Lung (tissue), 12 donors: ENCODE measurements around the gene PRKCA. TPM values are rescaled to one million over a fixed set of nuclear protein-coding genes. Genes with fewer than 3 reads are reported as not detected.

Source experiments
- ATAC-seq: fragments of 200-7000 bp; cut with Tn5 transposase; one replicate; pipeline ENCODE4 v1.9.1; 2020; ENCODE audit warnings: moderate number of reproducible peaks; ENCODE audit not compliant: insufficient read depth, low FRiP score
- DNase-seq, 3 donors: peaks; one replicate each; pipeline ENCODE4 v3.0.0-alpha.2; 2013 to 2017
- H3K27ac ChIP-seq, 2 donors: one replicate each; pipeline ENCODE4 v1.5.1; 2013; ENCODE audit warnings: mild to moderate bottlenecking in 2 of 2, moderate library complexity in 2 of 2, control low read depth in 1 of 2, inconsistent platforms in 1 of 2, low read depth in 1 of 2, low read length in 1 of 2
- H3K27me3 ChIP-seq, 3 donors: one replicate each; pipeline ENCODE4 v1.5.1; 2013; ENCODE audit warnings: low read length in 2 of 3; ENCODE audit not compliant: control insufficient read depth in 3 of 3, insufficient read depth in 3 of 3
- H3K36me3 ChIP-seq, 4 donors: one replicate each; pipeline ENCODE4 v1.5.1; 2013; ENCODE audit warnings: low read length in 4 of 4, mild to moderate bottlenecking in 1 of 4, moderate library complexity in 1 of 4; ENCODE audit not compliant: control insufficient read depth in 4 of 4, insufficient read depth in 4 of 4
- H3K4me1 ChIP-seq, 5 donors: one replicate each; pipeline ENCODE4 v1.5.1; 2013; ENCODE audit warnings: low read length in 5 of 5, mild to moderate bottlenecking in 2 of 5, moderate library complexity in 1 of 5; ENCODE audit not compliant: control insufficient read depth in 5 of 5, insufficient read depth in 5 of 5
- H3K4me3 ChIP-seq: one replicate; pipeline ENCODE4 v1.5.1; 2013; ENCODE audit warnings: mild to moderate bottlenecking, control low read depth, moderate library complexity
- H3K9ac ChIP-seq, 2 donors: one replicate each; pipeline ENCODE4 v1.5.1; 2013; ENCODE audit warnings: low read length in 2 of 2, control low read depth in 1 of 2; ENCODE audit not compliant: insufficient read depth in 1 of 2
- H3K9me3 ChIP-seq, 4 donors: one replicate each; pipeline ENCODE4 v1.5.1; 2013; ENCODE audit warnings: low read length in 3 of 4, mild to moderate bottlenecking in 1 of 4, moderate library complexity in 1 of 4; ENCODE audit not compliant: control insufficient read depth in 4 of 4, insufficient read depth in 3 of 4
- WGBS, 2 donors: extraction: QIAGEN DNeasy Blood & Tissue Kit; methylation state at CpG; one replicate each; pipeline ENCODE4 v1.1.7; 2013; 5-methylcytosine and 5-hydroxymethylcytosine counted together
- polyA plus RNA-seq, 2 donors: library from polyadenylated mRNA; stranded (reverse); fragments of 200-250 nt; gene quantifications; one replicate each; pipeline ENCODE4 v1.2.1, GENCODE V29; 2013
- total RNA-seq, 2 donors: library from RNA; depleted of rRNA in 1 of 2; stranded (reverse); fragments of >200 nt in 1 of 2; gene quantifications; one replicate each; pipeline ENCODE4 v1.2.1, GENCODE V29; 2014 to 2021
- TF ChIP-seq, protein P1 (sequence below): IDR thresholded peaks from 2 replicates; pipeline ENCODE4 v1.5.1; 2012; ENCODE audit warnings: mild to moderate bottlenecking; ENCODE audit errors: control extremely low read depth, extremely low read depth
- donor health status: control.
- donor health status: control.
- donor health status: Bipolar disorder and iron deficiency.
- donor health status: healthy.
- donor health status: DM: yes; HTN: yes; CAD: no.

The PRKCA gene
- total and polyA plus RNA-seq, 4 donors = 3.4 to 34.8 (median 13.8) TPM

GRCh38 chr17:66480243-66480642 is 177.8 kb downstream of the PRKCA start:
- Histone ChIP-seq H3K4me3 (no peak overlapping the region), H3K4me1 (no peaks in the 10 kb centered on the region), H3K9me3 (no peaks in the 10 kb centered on the region), H3K27ac (no peak overlapping the region), H3K9ac (no peak overlapping the region), H3K27me3 (no peaks in the 10 kb centered on the region), H3K36me3 (no peaks in the 10 kb centered on the region)
- 83 to 87% methylated on average over 5 of the region's 5 CpGs for WGBS, 2 donors
- DNase-seq = no peak
- ATAC-seq = no peak
- TF ChIP-seq, protein P1, sequence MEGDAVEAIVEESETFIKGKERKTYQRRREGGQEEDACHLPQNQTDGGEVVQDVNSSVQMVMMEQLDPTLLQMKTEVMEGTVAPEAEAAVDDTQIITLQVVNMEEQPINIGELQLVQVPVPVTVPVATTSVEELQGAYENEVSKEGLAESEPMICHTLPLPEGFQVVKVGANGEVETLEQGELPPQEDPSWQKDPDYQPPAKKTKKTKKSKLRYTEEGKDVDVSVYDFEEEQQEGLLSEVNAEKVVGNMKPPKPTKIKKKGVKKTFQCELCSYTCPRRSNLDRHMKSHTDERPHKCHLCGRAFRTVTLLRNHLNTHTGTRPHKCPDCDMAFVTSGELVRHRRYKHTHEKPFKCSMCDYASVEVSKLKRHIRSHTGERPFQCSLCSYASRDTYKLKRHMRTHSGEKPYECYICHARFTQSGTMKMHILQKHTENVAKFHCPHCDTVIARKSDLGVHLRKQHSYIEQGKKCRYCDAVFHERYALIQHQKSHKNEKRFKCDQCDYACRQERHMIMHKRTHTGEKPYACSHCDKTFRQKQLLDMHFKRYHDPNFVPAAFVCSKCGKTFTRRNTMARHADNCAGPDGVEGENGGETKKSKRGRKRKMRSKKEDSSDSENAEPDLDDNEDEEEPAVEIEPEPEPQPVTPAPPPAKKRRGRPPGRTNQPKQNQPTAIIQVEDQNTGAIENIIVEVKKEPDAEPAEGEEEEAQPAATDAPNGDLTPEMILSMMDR = no peak

GRCh38 chr17:66480802-66481201 is 178.4 kb downstream of the PRKCA start:
- 92 to 95% methylated on average over 7 of the region's 7 CpGs for WGBS, 2 donors
- no peaks in the 10 kb centered on the region for H3K4me1 ChIP-seq
- H3K36me3 ChIP-seq = no peaks in the 10 kb centered on the region
- no peaks in the 10 kb centered on the region for H3K9me3 ChIP-seq
- no peak for ATAC-seq
- TF ChIP-seq, protein P1 = no peak
- no peaks in the 10 kb centered on the region for H3K27me3 ChIP-seq
- no peak for DNase-seq
- H3K4me3 ChIP-seq = no peak overlapping the region
- no peak overlapping the region for H3K9ac ChIP-seq
- no peak overlapping the region for H3K27ac ChIP-seq

- TF ChIP-seq, protein P1 = no peak
- Histone ChIP-seq H3K36me3 (no peaks in the 10 kb centered on the region), H3K9me3 (no peaks in the 10 kb centered on the region), H3K4me3 (no peak overlapping the region), H3K27ac (no peak overlapping the region), H3K27me3 (no peaks in the 10 kb centered on the region), H3K9ac (no peak overlapping the region), H3K4me1 (no peaks in the 10 kb centered on the region)
- DNase-seq (no peak), ATAC-seq (no peak)
- 51 to 56% methylated on average over 8 of the region's 8 CpGs for WGBS, 2 donors
These were observed 178.9 kb downstream of the PRKCA start for GRCh38 chr17:66481271-66481670.

DNA sequence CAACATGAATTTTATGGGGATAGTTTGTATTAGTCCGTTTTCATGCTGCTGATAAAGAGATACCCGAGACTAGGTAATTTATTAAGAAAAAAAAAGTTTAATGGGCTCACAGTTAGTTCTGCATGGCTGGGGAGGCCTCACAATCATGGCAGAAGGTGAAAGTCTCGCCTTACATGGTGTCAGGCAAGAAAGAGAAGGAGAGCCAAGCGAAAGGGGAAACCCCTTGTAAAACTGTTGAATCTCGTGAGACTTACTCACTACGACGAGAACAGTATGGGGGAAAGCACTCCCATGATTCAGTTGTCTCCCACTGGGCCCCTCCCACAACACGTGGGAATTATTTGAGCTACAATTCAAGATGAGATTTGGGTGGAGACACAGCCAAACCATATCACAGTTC is 181.5 kb downstream of the PRKCA start:
- Histone ChIP-seq H3K27ac (no peak overlapping the region), H3K4me1 (peaks cover 0 to 3% (median 0%) of the 10 kb centered on the region in 5 donors), H3K9ac (no peak overlapping the region), H3K9me3 (no peaks in the 10 kb centered on the region), H3K4me3 (no peak overlapping the region), H3K36me3 (no peaks in the 10 kb centered on the region), H3K27me3 (no peaks in the 10 kb centered on the region)
- 86 to 88% methylated on average over 8 of the region's 8 CpGs for WGBS, 2 donors
- ATAC-seq (no peak), DNase-seq (no peak)
- TF ChIP-seq, protein P1 = no peak
